ENCODE measurements around the gene SDC4.
"Not testable (repeated sequence)": the region's sequence is repeated elsewhere in the genome, so short reads cannot be mapped to it uniquely, and the experiment has no call there.

SDC4 gene

DNA sequence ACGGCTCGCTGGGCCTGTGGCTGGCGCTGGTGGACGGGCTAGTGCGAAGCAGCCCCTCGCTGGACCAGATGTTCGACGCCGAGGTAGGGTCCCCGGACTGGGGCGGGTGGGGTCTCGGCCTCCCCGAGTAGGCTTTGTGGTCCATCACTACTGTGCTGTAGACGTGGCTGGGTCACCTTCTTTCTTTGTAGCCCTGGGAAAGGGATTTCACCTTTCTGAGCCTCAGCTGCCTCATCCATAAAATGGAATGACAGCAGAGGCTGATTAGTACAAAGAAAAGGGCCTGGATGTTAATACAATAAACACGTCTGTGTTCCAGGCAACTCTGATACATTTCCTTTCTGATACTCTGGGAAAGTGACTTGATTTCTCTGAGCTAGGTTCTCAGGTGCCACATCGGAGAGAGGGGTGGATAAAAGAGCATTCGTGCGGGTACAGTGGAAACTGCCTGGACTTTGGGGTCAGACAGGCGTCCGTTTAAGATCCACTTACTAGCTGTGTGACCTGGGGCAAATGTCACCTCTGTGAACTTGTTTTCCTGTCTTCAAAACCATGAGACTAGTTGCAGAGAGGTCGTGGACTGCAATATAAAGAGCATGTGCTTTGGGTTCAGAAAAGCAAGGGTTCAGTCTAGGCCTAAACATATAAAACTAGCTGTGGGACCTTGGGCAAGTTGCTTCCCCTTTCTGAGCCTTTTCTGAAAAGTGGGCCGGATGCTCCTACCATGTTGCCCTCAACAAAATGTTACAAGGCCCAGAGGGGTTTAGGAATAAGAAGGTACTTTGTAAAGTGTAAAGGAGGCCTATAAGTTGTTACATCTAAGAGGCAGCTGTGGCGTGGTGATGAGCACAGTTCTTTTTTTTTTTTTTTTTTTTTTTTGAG, 15.6 kb upstream of the SDC4 start:
- no peak for DNase-seq

- DNase-seq, result peak; percentile 89
Observed at GRCh38 chr20:45362804-45363610, 14.8 kb upstream of the SDC4 start, which contains the start of gene SYS1. SYS1 (plus strand) TSS chr20:45363156; CDS start chr20:45363532, 376 bp downstream.

DNA sequence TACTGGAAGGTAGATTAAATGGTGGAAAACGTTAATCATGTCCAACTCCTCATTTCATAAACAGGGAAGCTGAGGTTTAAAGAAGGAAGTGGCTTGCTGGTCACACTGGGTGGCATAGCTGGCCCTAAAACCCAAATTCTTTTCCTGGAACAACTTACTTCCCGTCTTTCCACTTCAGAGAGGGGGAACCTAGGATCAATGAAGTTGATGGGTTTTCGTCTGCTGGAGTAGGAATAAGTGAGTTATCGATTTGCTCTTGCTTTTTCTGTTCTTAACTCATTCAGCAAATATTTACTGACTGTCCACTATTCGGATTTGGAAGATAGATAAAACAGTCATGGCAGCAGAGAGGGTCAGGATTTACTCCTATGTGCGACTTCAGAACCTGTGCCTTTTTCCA, 13.6 kb upstream of the SDC4 start:
- no peak for DNase-seq

- DNase-seq, result no peak
Observed at GRCh38 chr20:45359406-45360148, 11.4 kb upstream of the SDC4 start.

DNA sequence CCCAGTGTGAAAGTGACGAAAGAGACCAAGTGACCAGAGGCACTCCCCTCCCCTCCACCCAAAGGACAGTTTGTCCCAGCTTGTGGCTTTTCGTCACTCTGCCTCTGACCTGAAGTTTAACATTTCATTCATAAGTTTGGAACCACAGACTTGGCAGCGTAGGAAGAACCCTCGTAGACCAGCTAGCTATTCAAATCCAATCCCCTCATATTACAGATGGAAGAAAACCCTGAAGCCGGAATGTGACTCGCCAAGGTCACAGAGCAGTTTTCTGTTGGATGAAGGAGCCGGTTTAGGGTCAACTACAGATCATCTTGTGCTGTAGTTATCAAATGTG, 10.8 kb upstream of the SDC4 start:
- no peak for DNase-seq

- no peak for DNase-seq
Observed at GRCh38 chr20:45358282-45359068, 10.3 kb upstream of the SDC4 start.

DNA sequence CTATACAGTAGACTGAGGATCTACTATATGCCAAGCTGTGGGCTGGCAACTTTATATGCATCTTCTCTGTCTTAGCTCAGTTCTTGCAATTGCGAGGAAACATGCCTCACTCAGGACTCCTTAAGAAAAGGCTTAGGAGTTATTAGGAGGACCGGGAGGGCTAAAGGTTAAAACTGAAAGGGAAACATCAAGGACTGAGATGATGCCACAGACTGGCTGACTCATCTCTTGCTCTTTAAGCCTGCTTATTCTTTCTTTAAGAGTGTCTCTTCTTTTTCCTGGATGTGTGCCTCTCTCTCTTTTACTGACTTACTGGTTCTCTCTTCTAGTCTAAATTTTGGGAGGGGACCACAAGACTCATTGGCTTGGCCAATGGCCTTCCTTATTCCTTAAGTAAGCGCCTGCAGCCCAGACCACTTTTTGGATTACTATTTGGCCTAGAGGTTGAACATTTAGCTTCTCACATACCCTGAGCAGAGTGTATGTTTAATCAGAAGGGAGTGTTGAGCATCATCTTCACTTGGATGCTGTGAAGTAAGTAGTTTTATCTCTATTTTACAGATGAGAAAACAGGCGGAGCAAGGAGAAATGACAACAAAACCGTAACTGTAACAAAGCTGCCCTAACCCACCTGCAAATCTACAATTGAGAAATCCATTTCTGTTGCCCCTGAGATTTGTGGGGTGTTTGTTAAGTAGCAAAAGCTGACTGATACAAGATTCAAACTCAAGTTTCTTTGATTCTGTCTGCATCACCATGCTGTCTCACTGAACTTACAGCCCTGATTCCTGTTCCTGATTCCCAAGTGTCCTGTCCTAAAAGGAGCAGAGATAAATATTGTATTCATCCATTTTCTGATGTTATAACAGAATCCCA, 7.2 kb upstream of the SDC4 start:
- DNase-seq, result no peak

DNA sequence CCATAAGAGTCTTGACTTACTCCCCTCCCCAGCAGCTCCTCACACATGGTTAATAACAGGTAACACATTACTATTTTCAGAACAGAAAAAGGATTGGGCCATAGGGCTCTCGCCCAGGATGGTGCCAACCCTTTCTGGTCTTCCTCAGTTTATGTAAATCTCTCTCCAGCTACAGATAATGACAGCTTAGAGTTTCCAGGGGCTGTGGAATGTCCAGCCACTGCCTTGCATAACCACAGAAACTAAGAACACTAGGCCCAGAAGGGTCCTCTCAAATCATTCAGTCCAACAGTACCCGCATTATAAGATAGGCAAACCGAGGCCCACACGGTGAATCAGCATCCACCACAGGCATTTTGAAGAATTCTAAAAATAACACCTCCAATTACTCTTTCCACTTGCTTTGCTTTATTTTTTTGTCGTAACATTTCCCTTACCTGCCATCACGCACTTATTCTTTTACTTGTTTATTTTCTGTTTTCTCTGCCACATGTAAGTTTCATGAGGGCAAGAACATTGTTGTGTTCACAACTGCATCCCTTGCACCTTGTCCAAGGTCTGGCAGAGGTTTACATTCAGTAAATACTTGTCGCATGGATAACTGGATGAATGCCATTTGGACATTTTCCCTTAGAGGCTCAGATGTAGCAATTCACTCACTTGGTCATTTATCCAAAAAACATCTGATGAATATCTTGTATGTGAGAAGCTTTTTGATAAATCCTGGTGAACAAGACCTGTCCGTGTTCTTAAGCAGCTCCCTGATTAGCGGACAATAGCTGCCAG, 6.4 kb upstream of the SDC4 start:
- no peak for DNase-seq

GRCh38 chr20:45353746-45354145, 5.5 kb upstream of the SDC4 start:
- DNase-seq, result no peak

GRCh38 chr20:45352729-45353128, 4.5 kb upstream of the SDC4 start:
- DNase-seq, result no peak

GRCh38 chr20:45350795-45351194, 2.6 kb upstream of the SDC4 start:
- not testable (repeated sequence) for DNase-seq

DNA sequence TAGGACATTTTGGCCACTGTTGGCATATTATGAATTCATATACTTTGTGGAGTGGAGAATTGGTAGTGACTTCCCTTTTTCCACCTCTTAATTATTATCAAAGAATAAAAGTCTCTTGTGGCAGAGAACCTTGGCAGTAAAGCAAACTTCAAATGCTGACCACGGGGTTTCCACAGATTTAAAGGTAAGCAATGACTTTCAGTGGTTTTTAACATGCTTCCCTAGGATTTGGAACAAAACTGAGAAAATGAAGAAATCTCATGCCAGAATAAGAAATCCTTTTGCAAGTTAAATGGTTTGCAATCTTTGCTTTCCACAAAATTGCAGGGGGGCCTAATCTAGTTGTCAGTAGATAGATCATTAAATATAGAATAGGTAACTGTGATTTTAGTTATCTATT, 2.0 kb upstream of the SDC4 start:
- no peak for DNase-seq

- no peak for DNase-seq
Observed at GRCh38 chr20:45347297-45347935, 808 bp downstream of the SDC4 start.

- no peak for DNase-seq
Observed at GRCh38 chr20:45346851-45347250, 1.4 kb downstream of the SDC4 start.

- DNase-seq, result no peak
Observed at GRCh38 chr20:45346291-45346718, 1.9 kb downstream of the SDC4 start.

DNA sequence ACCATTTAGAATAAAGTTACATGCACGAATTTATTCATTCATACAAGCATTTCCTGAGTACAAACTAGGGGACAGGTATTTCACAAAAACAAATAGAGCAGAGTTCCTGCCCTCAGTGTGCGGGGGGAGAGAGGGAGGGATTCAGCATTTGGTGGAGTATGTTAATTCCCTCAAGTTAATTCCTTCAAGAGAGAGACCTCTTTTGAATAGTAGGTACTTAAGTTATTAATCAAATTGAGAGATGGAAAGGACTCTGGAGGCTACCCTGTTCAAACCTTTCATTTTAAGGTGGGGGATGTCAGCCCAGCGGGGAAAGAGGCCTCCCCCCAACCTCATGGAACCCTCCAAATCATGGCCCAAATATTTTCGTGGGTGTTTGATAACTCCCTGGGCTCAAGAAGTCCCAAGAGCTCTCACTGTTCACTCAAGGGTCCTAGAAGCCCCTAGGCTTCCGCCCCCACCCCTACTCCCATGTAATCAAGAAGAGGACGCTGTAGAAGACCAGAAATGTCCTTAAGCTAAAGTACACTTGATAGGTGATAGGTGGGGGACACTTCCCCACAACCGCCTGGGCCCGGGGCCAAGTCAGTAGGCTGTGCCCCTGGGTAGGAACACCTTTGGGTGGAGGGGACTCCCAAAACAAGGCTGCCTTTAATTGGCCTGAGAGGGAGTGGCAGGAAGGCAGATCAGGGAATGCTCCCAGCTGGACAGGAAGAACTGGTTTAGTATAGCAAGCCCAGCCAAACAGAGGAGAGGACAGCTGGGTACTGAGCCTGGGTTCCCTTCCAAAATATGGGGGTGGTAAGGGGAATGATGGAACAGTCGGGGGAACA, 2.9 kb downstream of the SDC4 start:
- DNase-seq, result no peak

DNA sequence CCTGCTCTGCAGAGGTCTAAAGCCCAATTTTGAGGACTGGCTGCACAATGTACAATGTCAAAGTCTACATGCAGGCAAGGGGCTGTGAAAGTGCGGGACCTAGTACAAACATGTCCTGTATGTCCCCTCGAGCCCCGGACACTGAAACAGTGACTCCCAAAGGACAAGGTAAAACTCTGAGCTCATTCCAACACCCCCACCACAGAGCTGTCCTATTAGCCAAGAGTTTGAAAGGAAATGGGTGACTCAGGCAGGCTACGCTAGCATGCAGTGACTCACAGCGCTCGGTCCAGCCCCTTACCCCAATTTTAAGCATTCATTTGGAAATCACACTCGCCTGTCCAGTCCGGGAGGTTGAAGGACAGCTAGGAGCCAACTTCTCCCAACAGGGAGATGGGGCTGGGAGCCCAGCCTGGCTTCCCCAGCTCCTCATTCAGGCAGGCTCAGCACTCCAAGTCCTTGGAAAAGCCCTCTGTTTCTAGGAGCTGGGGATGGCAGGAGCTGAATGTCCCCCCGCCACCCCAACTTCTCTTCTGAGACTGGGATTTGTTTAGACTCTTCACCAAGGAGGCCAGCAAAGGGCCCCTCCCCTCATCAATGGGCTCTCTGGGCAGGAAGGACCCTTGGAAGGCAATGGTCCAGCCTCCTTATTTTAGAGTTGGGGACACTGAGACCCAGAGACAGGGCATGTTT, 3.9 kb downstream of the SDC4 start:
- no peak for DNase-seq

DNA sequence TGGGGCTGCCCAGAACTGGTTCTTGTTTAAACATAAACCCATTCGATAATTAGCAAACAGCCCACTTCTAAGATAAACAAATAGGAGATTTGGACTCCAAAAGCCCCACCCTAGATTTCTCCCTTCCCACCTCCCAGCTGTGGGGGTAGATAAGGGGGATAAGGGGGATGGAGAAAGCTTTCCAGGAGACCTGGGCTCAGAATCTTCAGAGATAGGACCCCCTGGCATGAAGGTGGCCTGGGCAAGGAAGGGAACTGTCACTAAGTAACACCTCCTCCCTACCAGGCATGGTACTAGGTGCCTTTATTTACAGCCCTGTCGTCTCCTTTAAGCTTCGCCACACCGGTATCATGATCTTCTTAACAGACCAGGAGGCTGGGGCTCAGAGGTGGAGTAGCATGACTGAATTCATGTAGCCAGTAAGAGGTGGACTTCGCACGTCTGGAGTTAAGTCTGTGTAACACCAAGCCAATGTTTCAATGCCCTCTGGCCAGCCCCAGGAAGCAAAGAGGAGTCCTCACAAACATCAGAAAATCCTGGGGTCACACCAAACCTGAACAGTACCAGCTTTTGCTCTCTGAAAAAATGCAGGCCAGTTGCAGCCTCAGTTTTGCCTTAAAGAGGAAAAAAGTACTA, 4.6 kb downstream of the SDC4 start:
- no peak for DNase-seq

Data from NCI-H187 treated with DMSO at 0.1 percent for 48 hours (cell line).